ENCODE results near the gene SLC39A3. TPM values are rescaled to one million over a fixed set of nuclear protein-coding genes. Genes with fewer than 3 reads are reported as not detected.

The SLC39A3 gene
- total and polyA plus RNA-seq, 2 donors (not counting 1 experiment from before 2014, with no cell fraction given): 23.9 to 28.2 TPM

DNA sequence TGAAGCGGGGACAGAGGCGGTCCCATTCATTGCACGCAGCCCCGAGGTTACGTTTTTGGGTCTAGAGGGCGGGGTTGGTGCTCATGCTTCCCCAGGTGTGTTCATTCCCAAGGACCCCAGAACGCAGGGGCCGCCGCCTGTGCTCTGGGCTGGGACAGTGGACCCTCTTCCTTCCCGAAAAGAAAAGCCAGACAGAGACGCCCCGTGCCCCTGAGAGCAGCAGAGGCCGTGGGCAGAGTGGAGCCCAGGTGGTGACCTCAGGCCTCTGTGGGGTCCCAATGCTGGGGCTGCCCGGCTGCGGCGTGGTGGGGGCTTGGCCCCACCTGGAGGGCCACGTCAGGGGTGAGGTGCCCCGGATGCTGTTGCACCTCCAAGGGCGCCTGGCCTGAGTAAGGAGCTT is 27.9 kb upstream of the SLC39A3 start:
- H4K20me1 ChIP-seq (ENCODE audit: control insufficient read depth, extremely low read depth, insufficient read depth, low read length): no peaks in the 10 kb centered on the region

GRCh38 chr19:2766594-2767372 is 27.0 kb upstream of the SLC39A3 start:
- no peak overlapping the region for H3K27ac ChIP-seq (ENCODE audit: insufficient read depth, low read length)
- H3K79me2 ChIP-seq (ENCODE audit: control insufficient read depth, insufficient read depth, low read length): peaks cover 28% of the 10 kb centered on the region
- no peaks in the 10 kb centered on the region for H3K27me3 ChIP-seq (ENCODE audit: control insufficient read depth, insufficient read depth, low read length)
- no peak for DNase-seq (ENCODE audit: low read depth in 2 of 2)
- H3K9ac ChIP-seq (ENCODE audit: insufficient read depth, low read length): no peak overlapping the region
- H4K20me1 ChIP-seq (ENCODE audit: control insufficient read depth, extremely low read depth, insufficient read depth, low read length): no peaks in the 10 kb centered on the region
- no peak overlapping the region for H3K4me3 ChIP-seq (replicated peaks in 1 of 4; ENCODE audit: control extremely low read depth in 1 of 4, insufficient read depth in 1 of 4, low read depth in 3 of 4, low read length in 4 of 4)
- H3K4me1 ChIP-seq (ENCODE audit: control insufficient read depth, extremely low read depth, insufficient read depth, low read length): peaks cover 4% of the 10 kb centered on the region
- no peak overlapping the region for H3K4me2 ChIP-seq (ENCODE audit: extremely low read depth, insufficient read depth, low read length)
- H3K9me3 ChIP-seq (ENCODE audit: control insufficient read depth, insufficient read depth, low read depth, low read length): no peaks in the 10 kb centered on the region
- TF ChIP-seq, protein P1, sequence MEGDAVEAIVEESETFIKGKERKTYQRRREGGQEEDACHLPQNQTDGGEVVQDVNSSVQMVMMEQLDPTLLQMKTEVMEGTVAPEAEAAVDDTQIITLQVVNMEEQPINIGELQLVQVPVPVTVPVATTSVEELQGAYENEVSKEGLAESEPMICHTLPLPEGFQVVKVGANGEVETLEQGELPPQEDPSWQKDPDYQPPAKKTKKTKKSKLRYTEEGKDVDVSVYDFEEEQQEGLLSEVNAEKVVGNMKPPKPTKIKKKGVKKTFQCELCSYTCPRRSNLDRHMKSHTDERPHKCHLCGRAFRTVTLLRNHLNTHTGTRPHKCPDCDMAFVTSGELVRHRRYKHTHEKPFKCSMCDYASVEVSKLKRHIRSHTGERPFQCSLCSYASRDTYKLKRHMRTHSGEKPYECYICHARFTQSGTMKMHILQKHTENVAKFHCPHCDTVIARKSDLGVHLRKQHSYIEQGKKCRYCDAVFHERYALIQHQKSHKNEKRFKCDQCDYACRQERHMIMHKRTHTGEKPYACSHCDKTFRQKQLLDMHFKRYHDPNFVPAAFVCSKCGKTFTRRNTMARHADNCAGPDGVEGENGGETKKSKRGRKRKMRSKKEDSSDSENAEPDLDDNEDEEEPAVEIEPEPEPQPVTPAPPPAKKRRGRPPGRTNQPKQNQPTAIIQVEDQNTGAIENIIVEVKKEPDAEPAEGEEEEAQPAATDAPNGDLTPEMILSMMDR (conservative IDR thresholded peaks at IDR 0.05 in 1 of 2, IDR thresholded peaks at IDR 0.05 in 1 of 2; ENCODE audit: low read depth in 1 of 2, low read length in 2 of 2): no peak
- no peak for TF ChIP-seq EZH2 (IDR thresholded peaks at IDR 0.05; ENCODE audit: low read length, missing control alignments)
- H3K36me3 ChIP-seq (ENCODE audit: control insufficient read depth, insufficient read depth, low read length): peaks cover 10% of the 10 kb centered on the region
- H2AFZ ChIP-seq (ENCODE audit: low read length): no peak overlapping the region

More for the DNA sequence above, 27.9 kb upstream of the SLC39A3 start:
- Histone ChIP-seq H3K9me3 (ENCODE audit: control insufficient read depth, insufficient read depth, low read depth, low read length) (no peaks in the 10 kb centered on the region), H3K9ac (ENCODE audit: insufficient read depth, low read length) (no peak overlapping the region), H3K36me3 (ENCODE audit: control insufficient read depth, insufficient read depth, low read length) (peaks cover 10% of the 10 kb centered on the region), H3K79me2 (ENCODE audit: control insufficient read depth, insufficient read depth, low read length) (peaks cover 37% of the 10 kb centered on the region), H3K4me3 (replicated peaks in 1 of 4; ENCODE audit: control extremely low read depth in 1 of 4, insufficient read depth in 1 of 4, low read depth in 3 of 4, low read length in 4 of 4) (no peak overlapping the region), H2AFZ (ENCODE audit: low read length) (no peak overlapping the region), H3K27me3 (ENCODE audit: control insufficient read depth, insufficient read depth, low read length) (no peaks in the 10 kb centered on the region), H3K4me2 (ENCODE audit: extremely low read depth, insufficient read depth, low read length) (no peak overlapping the region), H3K4me1 (ENCODE audit: control insufficient read depth, extremely low read depth, insufficient read depth, low read length) (peaks cover 4% of the 10 kb centered on the region), H3K27ac (ENCODE audit: insufficient read depth, low read length) (no peak overlapping the region)
- no peak for DNase-seq (ENCODE audit: low read depth in 2 of 2)
- TF ChIP-seq, protein P1 (conservative IDR thresholded peaks at IDR 0.05 in 1 of 2, IDR thresholded peaks at IDR 0.05 in 1 of 2; ENCODE audit: low read depth in 1 of 2, low read length in 2 of 2): no peak
- no peak for TF ChIP-seq EZH2 (IDR thresholded peaks at IDR 0.05; ENCODE audit: low read length, missing control alignments)

DNA sequence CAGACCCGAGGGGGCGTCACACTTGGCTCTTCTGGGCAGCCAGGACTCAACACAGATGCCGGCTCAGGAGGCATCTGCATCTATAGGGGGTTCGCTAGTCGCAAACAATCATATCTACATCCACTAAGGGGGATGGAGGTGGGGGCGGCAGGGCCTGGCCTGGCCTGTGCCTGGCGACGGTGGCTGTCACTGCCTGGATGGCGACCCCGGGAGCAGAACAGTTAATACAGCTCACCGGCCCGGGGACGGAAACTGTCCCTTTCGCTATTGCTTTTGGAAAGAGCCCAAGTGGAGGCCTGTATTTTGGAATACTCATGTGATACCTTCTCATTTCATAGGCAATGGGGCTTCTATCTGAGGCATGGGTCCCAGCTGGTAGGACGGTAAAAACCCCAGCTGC is 25.6 kb upstream of the SLC39A3 start:
- H3K27me3 ChIP-seq (ENCODE audit: control insufficient read depth, insufficient read depth, low read length): no peaks in the 10 kb centered on the region
- DNase-seq (ENCODE audit: low read depth in 2 of 2): no peak
- TF ChIP-seq, protein P1 (conservative IDR thresholded peaks at IDR 0.05 in 1 of 2, IDR thresholded peaks at IDR 0.05 in 1 of 2; ENCODE audit: low read depth in 1 of 2, low read length in 2 of 2): no peak
- no peak for TF ChIP-seq EZH2 (IDR thresholded peaks at IDR 0.05; ENCODE audit: low read length, missing control alignments)
- H3K9me3 ChIP-seq (ENCODE audit: control insufficient read depth, insufficient read depth, low read depth, low read length): no peaks in the 10 kb centered on the region
- no peak overlapping the region for H3K4me3 ChIP-seq (replicated peaks in 1 of 4; ENCODE audit: control extremely low read depth in 1 of 4, insufficient read depth in 1 of 4, low read depth in 3 of 4, low read length in 4 of 4)
- no peaks in the 10 kb centered on the region for H4K20me1 ChIP-seq (ENCODE audit: control insufficient read depth, extremely low read depth, insufficient read depth, low read length)
- peaks cover 16% of the 10 kb centered on the region for H3K36me3 ChIP-seq (ENCODE audit: control insufficient read depth, insufficient read depth, low read length)
- peaks cover 15% of the 10 kb centered on the region for H3K79me2 ChIP-seq (ENCODE audit: control insufficient read depth, insufficient read depth, low read length)
- H3K9ac ChIP-seq (ENCODE audit: insufficient read depth, low read length): no peak overlapping the region
- peaks cover 2% of the 10 kb centered on the region for H3K4me1 ChIP-seq (ENCODE audit: control insufficient read depth, extremely low read depth, insufficient read depth, low read length)
- no peak overlapping the region for H2AFZ ChIP-seq (ENCODE audit: low read length)
- no peak overlapping the region for H3K4me2 ChIP-seq (ENCODE audit: extremely low read depth, insufficient read depth, low read length)
- no peak overlapping the region for H3K27ac ChIP-seq (ENCODE audit: insufficient read depth, low read length)
